ENCODE results near the gene CCDC185.

CCDC185 gene

DNA sequence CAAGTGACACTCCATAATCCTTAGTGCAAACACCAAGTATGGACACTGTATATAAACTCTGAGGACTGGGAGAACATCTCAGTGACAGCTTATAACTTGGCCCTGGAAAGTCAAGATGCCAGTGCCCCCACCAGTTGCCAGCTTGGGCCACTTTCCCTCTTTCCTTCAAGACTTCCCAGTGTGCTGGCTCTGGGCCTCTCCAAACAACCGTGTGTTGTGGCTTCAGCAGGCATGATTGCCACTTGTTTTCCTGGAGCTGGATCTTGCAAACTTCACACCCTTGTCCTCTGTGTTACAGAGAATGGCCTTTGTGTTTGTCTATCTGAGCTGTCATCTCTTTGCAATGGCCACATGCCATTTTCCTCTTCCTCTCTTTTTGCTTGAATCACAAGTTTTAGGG is 37.0 kb downstream of the CCDC185 start:
- no peak for DNase-seq (ENCODE audit: low read depth in 2 of 2)

DNA sequence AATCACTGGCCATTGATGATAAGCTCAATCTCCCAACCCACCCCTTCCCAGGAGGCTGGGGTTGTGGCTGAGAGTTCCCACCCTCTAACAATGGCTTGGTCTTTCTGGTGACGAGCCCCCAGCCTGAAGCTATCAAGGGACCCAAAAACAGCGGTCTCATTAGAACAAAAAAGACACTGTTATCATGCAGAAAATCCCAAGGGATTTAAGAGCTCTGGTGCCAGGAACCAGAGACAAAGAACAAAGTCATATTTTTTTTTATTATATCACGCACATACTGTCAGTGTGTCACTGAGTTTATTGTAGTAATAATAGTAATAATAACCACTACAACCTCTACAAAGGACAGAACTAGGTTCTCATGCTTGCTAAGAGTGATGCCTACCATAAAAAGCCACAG is 43.9 kb downstream of the CCDC185 start:
- no peak for DNase-seq (ENCODE audit: low read depth in 2 of 2)

DNA sequence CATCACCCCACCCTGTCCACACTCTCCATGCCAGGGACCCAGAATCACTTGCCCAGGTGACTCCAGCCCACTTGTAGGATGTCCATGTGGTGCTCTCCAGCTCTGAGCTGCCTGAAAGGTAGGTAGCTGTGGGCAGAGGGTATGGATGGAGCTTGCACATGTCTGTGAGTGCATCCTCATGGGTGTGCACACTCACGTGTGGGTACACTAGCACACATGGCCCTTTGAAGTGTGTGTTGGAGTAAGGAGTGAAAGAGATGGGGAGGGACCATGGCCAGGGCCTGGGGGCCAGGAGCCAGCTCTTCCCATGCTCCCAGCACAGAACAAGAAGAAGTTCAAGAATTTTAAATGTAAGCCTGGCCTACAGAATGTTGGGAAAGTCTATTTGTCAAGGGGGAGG is 50.2 kb downstream of the CCDC185 start:
- no peak for DNase-seq (ENCODE audit: low read depth in 2 of 2)

DNA sequence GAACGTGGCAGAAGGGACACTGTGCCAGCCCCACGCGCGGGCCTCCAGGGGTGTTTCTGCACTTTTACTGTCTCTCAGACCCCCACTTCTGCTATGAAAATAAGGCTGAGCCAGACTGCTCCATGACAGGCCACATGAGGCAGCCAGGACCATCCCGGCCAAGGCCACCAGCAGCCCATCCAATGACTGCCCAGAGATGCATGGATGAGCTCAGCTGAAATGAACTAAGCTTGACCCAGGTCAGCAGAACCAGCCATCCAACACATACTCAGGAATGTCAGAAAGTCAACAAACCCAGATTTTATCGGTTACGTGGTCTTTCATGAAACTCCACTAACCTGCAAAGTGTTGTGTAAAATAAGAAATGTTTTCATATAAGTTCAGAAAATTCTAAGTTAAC is 51.2 kb downstream of the CCDC185 start:
- no peak for DNase-seq (ENCODE audit: low read depth in 2 of 2)

Measured in stimulated activated CD8-positive, alpha-beta memory T cell treated with anti-CD3 and anti-CD28 coated beads, Interleukin-7, amount 100 ng/mL, for 1 hour (primary cell).